ENCODE measurements around the gene HIGD2B. TPM values are rescaled to one million over a fixed set of nuclear protein-coding genes. Genes with fewer than 3 reads are reported as not detected.
"Not testable (repeated sequence)": the region's sequence is repeated elsewhere in the genome, so short reads cannot be mapped to it uniquely, and the experiment has no call there.

Gene HIGD2B
- total RNA-seq, 2 donors from 2014 or later: not detected

DNA sequence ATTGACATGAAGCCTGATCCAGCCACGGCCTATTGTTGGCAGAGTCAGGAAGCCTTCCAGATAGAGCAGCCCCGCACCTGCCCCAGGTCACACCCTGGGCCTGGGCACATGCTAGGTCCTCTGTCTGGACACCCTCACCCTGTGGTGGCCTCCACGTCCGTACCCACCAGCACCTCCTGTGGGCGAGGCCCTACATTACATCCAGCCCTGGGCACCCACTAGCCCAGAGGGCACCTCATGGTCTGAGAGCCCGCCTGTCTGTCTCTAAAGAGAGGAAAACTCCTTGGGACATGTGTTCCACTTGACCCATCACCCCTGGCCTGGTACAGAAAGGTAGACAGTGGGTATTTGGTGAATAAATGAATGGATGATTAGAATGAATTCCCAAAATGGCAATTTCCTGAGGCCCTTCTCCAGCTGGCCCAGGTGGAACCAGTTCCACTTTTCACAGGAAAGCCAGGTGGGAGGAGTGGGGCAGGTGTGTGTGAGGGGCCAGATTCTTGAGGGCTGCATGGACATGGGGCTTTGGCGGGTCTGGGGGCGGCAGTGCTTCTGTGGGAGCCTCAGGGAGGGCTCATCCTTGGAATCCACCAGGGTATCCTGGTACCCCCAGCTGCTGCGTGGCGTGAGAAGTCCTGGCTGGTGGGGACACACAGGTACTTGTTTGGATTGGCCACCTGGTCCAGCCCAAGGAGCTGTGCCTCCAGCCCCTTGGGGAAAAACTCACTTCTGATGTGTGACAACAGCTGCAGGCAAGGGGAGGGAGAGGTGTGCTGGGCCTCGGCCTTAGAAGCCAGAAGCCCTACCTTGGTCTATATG lies 57.5 kb downstream of the HIGD2B start:
- ATAC-seq; DNase-seq; intact Hi-C loops (cut with DNase I, micrococcal nuclease): not testable (repeated sequence)

DNA sequence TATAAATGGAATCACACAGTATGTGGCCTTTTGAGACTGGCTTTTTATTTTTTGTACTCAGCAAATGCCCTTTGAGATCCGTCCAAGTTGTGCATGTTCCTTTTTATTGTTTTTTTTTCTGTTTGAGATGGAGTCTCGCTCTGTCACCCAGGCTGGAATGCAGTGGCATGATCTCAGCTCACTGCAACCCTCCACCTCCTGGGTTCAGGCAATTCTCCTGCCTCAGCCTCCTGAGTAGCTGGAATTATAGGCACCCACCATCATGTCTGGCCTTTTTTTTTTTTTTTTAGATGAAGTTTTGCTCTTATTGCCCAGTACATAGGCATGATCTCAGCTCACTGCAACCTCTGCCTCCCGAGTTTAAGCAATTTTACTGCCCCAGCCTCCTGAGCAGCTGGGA lies 59.8 kb downstream of the HIGD2B start:
- ATAC-seq; intact Hi-C loops (cut with DNase I, micrococcal nuclease); DNase-seq: not testable (repeated sequence)

Other genes starting within 250 kb of the HIGD2B start
- 100 to 1,000 TPM; 118 to 131 TPM for gene ARIH1, start 211.9 kb downstream of the HIGD2B start, total RNA-seq
- gene GOLGA6B, start 31.5 kb downstream of the HIGD2B start, total RNA-seq: not detected
- gene BBS4, start within 50 bp of the HIGD2B start, total RNA-seq: 1 to 10 TPM; 8.3 to 9.0 TPM
- gene ADPGK, start 97.6 kb upstream of the HIGD2B start, total RNA-seq: 10 to 100 TPM; 30.6 to 34.0 TPM

Measured in left colon (tissue), 2 donors.